LNCAP (cell line): ENCODE data around the gene SMAGP.

ENCODE experiments used
- CTCF ChIP-seq: fragments of 450-650 bp; IDR thresholded peaks from 2 replicates; pipeline ENCODE4 v1.5.1; 2017; ENCODE audit warnings: mild to moderate bottlenecking

Gene SMAGP, protein sequence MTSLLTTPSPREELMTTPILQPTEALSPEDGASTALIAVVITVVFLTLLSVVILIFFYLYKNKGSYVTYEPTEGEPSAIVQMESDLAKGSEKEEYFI

DNA sequence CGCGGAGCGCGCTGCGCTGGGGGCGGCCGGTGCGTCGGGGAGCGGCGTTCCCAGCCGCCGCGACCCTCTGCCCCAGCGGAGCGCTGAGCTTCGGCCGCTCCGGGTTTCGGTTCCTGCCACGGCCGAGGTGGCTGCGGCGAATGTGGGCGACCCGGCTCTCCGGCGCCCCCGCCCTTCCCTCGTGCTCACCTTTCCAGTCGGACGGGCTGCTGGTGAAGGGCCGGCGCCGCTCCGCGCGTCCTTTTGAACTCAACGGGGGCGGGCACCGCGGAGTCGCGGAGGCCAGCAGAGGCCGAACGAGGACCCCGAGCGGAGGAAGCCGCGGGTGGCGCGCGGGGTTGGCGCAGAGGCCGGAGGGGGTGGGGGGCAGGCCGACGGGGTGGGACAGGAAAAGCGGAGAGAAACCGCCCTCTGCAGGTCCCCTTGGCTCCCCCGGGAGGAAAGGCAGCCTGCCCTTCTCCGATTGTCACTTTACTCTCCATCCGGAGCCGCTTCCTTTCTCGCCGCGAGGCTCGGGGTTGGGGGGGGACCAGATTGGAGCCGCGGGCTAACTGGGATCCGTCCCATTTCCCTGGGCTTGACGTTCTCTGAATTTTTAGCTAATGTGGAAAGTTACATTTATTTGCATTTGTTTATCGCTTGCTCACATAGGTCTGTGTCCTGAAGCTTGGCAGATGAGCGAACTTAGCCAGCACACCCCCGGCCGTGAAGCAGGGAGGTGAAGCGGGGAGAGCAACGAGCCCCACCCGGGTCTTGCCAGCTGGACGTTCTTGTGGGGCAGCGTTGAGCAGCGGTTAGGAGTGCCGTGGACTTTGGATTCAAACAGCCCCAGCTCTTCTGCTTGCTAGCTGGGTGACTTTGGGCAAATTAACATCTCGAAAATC, at the start of gene SMAGP:
Gene SMAGP (minus strand): TSS at position 349 of the 884 bp plus-strand sequence. CDS start 1,137 bp downstream, outside the sequence.
- no peak for TF ChIP-seq CTCF

- TF ChIP-seq CTCF: no peak
Measured at GRCh38 chr12:51318846-51319599, 48.8 kb upstream of the SMAGP start.

- no peak for TF ChIP-seq CTCF
Measured at GRCh38 chr12:51311389-51311788, 41.2 kb upstream of the SMAGP start.

DNA sequence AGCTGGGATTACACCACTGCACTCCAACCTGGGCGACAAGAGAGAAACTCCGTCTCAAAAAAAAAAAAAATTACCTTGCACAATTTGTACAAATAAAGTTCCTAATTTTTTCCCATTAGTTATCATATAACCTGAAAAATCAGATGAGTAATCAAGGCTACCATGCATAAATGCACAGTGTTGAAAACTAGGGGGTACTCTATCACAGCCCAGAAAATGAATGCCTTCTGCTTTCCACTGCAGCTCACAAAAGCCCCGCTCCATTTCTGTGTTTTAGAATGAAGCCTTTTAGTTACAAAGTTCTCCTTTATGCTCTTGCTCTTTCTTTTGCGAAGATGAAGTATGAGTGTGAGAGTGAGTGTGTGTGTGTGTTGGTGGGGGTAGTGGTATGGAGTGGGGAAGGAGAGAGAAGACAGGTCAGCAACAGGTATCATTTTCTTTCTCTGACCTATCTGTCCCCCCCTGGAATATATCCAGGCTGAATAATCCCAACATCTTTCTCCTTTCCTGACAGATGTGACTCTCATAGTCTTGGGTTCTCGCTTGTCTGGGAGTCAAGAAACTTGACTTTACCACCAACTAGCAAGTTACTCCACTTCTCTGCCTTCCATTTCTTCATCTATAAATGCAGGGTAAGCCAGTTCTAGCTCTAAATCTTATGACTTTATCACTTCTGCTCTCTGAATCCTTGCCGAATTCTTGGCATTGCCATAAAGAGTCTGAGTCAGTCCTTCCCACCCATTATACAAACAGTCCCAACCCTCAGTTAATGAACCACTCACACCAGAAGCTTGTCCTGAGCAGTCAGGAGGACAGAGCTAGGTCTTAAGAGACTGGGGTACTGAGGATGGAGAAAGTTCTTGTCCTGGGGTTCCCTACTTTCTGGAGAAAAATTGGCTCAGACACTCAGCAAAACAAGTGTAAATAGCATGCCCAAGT, 37.7 kb upstream of the SMAGP start:
- TF ChIP-seq CTCF: no peak

- TF ChIP-seq CTCF: no peak
Measured at GRCh38 chr12:51306507-51306906, 36.3 kb upstream of the SMAGP start.

GRCh38 chr12:51295651-51296050, 25.4 kb upstream of the SMAGP start:
- TF ChIP-seq CTCF: no peak

GRCh38 chr12:51293696-51294095, 23.5 kb upstream of the SMAGP start:
- no peak for TF ChIP-seq CTCF
